ENCODE measurements around the gene SUFU.

The SUFU gene

GRCh38 chr10:102598243-102598642 lies 94.5 kb downstream of the SUFU start:
- DNase-seq, result no peak

- DNase-seq, result no peak
Observed at GRCh38 chr10:102599565-102600327, 96.0 kb downstream of the SUFU start.

- DNase-seq, result no peak
Observed at GRCh38 chr10:102600816-102601215, 97.0 kb downstream of the SUFU start.

- no peak for DNase-seq
Observed at GRCh38 chr10:102601639-102602038, 97.9 kb downstream of the SUFU start.

GRCh38 chr10:102602272-102603045 lies 98.7 kb downstream of the SUFU start:
- no peak for DNase-seq

- no peak for DNase-seq
Observed at GRCh38 chr10:102603946-102604345, 100.2 kb downstream of the SUFU start.

- DNase-seq, result no peak
Observed at GRCh38 chr10:102604439-102604841, 100.7 kb downstream of the SUFU start.

- no peak for DNase-seq
Observed at GRCh38 chr10:102605712-102606111, 101.9 kb downstream of the SUFU start.

- DNase-seq, result no peak
Observed at GRCh38 chr10:102608487-102608886, 104.7 kb downstream of the SUFU start.

- DNase-seq, result no peak
Observed at GRCh38 chr10:102610441-102610887, 106.7 kb downstream of the SUFU start.

- peak; percentile 18 for DNase-seq
Observed at GRCh38 chr10:102611514-102612087, 107.8 kb downstream of the SUFU start.

GRCh38 chr10:102612964-102613275 lies 109.1 kb downstream of the SUFU start:
- no peak for DNase-seq

- no peak for DNase-seq
Observed at GRCh38 chr10:102613286-102613685, 109.5 kb downstream of the SUFU start.

GRCh38 chr10:102613785-102614184 lies 110.0 kb downstream of the SUFU start:
- no peak for DNase-seq

- DNase-seq, result no peak
Observed at GRCh38 chr10:102614888-102615287, 111.1 kb downstream of the SUFU start.

- no peak for DNase-seq
Observed at GRCh38 chr10:102615361-102615760, 111.6 kb downstream of the SUFU start.

- no peak for DNase-seq
Observed at GRCh38 chr10:102616066-102616770, 112.4 kb downstream of the SUFU start.

- no peak for DNase-seq
Observed at GRCh38 chr10:102617041-102617440, 113.3 kb downstream of the SUFU start.

- no peak for DNase-seq
Observed at GRCh38 chr10:102617816-102618215, 114.0 kb downstream of the SUFU start.

GRCh38 chr10:102619281-102619981 lies 115.7 kb downstream of the SUFU start:
- no peak for DNase-seq

GRCh38 chr10:102620138-102620590 lies 116.4 kb downstream of the SUFU start:
- no peak for DNase-seq

GRCh38 chr10:102620591-102621442 lies 117.0 kb downstream of the SUFU start:
- no peak for DNase-seq

All from midbrain (tissue), 1 donor.